ENCODE data around the gene SLC16A1.

SLC16A1 gene

DNA sequence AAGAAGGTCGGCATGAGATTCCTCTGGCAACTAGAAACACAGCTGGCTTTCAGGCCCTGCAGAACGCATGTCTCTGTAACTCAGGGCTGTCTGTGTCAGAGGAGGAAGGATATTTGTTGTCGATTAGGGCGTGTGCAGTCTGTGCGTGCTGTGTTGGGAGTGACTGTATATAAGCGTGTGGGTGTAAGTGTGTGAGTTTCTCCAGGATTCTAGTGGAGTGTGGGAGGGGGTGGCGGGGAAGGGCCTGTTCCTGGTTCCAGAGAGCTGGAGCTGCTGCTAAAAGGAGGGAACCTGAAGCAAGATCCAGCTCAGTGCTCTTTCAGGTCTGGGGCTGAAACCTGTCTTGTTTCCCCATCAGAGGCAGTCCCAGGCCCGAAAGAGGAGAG, 74.3 kb downstream of the SLC16A1 start:
- no peak overlapping the region for H3K4me3 ChIP-seq (ENCODE audit: low read length)
- DNase-seq (ENCODE audit: low read depth) = no peak
- TF ChIP-seq, protein P1, sequence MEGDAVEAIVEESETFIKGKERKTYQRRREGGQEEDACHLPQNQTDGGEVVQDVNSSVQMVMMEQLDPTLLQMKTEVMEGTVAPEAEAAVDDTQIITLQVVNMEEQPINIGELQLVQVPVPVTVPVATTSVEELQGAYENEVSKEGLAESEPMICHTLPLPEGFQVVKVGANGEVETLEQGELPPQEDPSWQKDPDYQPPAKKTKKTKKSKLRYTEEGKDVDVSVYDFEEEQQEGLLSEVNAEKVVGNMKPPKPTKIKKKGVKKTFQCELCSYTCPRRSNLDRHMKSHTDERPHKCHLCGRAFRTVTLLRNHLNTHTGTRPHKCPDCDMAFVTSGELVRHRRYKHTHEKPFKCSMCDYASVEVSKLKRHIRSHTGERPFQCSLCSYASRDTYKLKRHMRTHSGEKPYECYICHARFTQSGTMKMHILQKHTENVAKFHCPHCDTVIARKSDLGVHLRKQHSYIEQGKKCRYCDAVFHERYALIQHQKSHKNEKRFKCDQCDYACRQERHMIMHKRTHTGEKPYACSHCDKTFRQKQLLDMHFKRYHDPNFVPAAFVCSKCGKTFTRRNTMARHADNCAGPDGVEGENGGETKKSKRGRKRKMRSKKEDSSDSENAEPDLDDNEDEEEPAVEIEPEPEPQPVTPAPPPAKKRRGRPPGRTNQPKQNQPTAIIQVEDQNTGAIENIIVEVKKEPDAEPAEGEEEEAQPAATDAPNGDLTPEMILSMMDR (conservative IDR thresholded peaks at IDR 0.05; ENCODE audit: low read length) = no peak

DNA sequence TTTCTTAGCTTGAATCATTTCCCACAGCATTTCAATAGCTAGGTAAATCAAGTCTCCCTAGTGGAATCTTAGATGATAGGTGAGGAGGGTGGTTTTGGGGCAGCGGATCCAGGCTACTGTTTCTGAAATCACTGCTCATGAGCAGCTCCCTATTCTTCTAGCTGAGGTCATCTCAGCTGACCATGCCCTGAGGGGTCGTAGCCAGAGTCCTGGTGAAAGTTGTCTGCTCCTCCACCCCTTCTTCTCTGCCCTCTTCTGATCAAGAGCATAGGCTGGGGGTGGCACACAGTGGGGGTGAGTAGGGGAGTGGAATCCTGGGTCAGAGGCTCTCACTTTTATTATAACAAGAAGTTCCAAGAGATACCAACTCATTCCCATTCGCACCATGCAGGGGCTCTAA, 76.2 kb downstream of the SLC16A1 start:
- no peak for DNase-seq (ENCODE audit: low read depth)
- no peak overlapping the region for H3K4me3 ChIP-seq (ENCODE audit: low read length)

GRCh38 chr1:112878321-112878720, 77.7 kb downstream of the SLC16A1 start:
- TF ChIP-seq, protein P1 (conservative IDR thresholded peaks at IDR 0.05; ENCODE audit: low read length) = no peak
- H3K4me3 ChIP-seq (ENCODE audit: low read length) = no peak overlapping the region
- DNase-seq (ENCODE audit: low read depth) = no peak

More for the DNA sequence above, 76.2 kb downstream of the SLC16A1 start:
- TF ChIP-seq, protein P1 (conservative IDR thresholded peaks at IDR 0.05; ENCODE audit: low read length) = no peak

DNA sequence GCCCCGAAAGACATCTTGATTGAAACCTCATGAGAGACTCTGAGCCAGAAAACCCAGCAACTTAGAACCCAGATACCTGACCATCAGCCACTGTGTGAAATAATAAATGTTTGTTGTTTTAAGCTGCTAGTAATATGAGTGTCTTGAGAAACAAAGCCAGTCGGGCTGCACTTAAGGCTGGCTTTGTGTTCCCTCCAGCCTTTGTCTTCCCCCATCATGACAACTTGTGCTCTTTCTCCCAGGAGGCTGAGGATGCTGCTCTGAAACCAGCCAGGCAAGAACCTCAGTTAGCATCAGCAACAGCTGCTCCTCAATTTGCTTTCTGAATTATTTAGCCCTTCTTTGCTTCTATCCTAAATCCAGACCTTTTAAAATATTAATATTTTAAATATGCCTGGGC, 78.2 kb downstream of the SLC16A1 start:
- no peak overlapping the region for H3K4me3 ChIP-seq (ENCODE audit: low read length)
- no peak for DNase-seq (ENCODE audit: low read depth)
- TF ChIP-seq, protein P1 (conservative IDR thresholded peaks at IDR 0.05; ENCODE audit: low read length) = no peak

- DNase-seq (ENCODE audit: low read depth) = no peak
- H3K4me3 ChIP-seq (ENCODE audit: low read length) = no peak overlapping the region
- TF ChIP-seq, protein P1 (conservative IDR thresholded peaks at IDR 0.05; ENCODE audit: low read length) = no peak
These were observed 79.7 kb downstream of the SLC16A1 start for GRCh38 chr1:112876315-112876714.

DNA sequence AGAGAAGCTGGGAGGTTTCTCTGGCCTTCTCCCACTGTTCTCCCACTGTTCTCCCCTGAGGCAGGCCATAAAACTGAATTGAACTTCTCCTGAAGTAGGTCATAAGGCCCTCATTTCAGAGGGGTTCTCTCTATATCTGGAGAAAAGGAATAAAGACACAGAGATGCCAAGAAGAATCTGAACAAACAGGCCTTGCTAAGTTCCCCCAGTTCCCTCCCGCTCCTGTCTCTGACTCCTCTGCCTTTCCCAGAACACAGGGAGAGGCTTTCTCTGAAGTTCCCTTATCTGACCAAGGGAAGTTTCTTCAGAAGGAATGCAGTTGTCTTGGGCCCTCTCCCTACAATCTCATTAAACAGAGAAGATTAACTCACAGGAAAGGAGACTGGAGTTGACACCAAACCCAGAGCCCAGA, 83.4 kb downstream of the SLC16A1 start:
- no peak overlapping the region for H3K4me3 ChIP-seq (ENCODE audit: low read length)
- TF ChIP-seq, protein P1 (conservative IDR thresholded peaks at IDR 0.05; ENCODE audit: low read length) = no peak
- DNase-seq (ENCODE audit: low read depth) = no peak

GRCh38 chr1:112870887-112871646, 84.9 kb downstream of the SLC16A1 start:
- no peak overlapping the region for H3K4me3 ChIP-seq (ENCODE audit: low read length)
- no peak for DNase-seq (ENCODE audit: low read depth)

More at GRCh38 chr1:112870887-112871646, 84.9 kb downstream of the SLC16A1 start:
- TF ChIP-seq, protein P1 (conservative IDR thresholded peaks at IDR 0.05; ENCODE audit: low read length) = no peak
